ENCODE measurements around the gene BCAR3.
"Not testable (repeated sequence)": the region's sequence is repeated elsewhere in the genome, so short reads cannot be mapped to it uniquely, and the experiment has no call there.

The BCAR3 gene

DNA sequence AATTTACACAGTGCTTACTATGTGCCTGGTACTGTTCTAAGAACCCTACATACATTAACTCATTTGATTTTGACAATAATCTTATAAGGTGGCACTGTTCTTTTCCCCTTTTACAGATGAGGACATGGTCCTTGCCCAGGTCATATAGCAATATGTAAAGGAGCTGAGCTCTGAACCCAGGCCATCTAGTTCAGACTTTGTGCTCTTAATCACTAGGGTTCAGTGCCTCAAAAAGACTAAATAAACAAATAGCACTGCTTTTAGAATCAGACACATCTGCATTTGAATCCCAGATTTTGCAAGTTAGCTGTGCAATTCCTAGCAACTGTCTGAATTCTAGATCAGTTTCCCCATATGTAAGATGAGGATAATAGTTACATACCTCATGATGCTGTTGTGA is 8.7 kb upstream of the BCAR3 start:
- FAIRE-seq (no peak), DNase-seq (ENCODE audit: low spot score) (no peak)

DNA sequence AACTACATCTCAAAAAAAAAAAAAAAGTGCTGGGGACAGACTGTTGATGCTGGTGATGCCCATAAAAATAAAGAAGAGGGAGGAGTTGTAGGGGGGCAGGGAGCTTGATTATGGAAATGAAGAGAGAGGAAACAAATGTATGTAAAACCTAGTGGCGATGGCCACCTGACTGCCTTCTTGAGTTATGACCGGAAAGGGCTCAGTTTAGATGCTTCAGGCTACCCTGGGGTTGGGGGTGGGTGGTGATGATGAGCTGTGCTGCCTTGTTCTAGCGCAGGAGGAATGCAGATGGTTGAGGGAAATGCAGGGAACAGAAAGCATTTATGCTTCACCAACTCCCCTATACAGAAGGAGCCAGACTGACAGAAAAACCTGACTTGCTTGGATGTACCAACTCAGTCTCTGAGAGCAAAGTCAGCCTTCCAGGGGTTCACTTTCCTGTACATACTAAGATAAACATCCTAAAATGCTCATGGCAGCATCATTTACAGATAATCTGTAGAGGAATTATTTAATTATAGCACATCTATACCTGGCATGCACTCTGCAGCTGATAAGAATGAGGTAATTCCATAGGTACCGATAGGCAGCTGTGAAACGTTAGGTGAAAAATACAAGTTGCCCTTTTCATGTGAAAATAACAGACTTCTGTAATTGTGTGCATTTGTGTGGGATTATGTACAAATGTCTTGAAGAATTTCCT is 8.0 kb upstream of the BCAR3 start:
- DNase-seq (ENCODE audit: low spot score): no peak
- FAIRE-seq: no peak

DNA sequence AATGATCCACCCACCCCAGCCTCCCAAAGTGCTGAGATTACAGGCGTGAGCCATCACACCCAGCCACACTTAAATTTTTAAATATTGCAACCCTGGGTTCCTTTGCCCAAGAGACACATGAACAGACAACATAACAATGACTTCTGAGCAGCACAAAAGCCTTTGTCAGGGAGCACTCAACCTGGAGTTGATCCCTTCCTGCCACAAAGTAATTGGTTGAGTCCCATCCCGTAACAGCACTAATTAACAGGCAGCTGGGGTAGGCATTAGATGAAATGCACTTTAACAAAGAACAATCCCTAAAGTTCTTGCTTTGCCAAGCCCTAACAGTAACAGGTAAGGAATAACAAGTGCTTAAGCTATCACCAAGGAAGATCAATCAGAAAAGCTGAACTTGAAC is 5.9 kb upstream of the BCAR3 start:
- FAIRE-seq (no peak), DNase-seq (ENCODE audit: low spot score) (no peak)

DNA sequence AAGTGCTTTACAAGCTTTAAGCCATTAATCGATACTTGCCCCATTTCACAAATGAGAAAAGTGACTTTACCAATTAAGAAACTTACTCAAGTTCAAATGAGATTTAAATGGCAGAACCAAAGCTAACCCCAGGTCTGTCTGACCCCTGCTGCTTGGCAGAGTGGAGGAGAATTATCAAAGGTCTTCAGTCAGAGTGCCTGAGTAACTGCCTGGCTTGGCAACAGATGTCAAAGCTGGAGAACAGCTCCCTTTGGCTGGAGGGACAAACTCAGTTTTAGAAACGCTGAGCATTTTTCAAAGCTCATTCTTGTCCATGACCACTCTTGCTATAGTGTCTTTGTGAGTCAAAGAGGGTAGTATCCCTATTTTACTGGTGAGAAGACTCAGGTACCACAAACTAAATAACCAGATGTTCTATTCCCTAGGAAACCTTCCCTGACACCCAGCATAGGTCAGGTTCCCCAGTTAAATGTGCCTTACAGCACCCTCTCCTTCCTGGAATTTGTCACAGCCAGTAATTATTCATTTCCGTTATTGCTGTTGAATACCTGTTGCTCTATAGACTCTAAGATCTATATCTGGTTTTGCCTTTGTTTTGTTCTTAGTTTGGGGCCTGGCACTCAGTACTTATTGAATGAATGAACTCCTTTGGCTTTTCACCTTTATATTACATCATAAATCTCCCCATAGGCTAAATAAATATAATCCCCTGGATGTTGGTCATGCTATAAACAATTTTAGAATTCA is 5.0 kb upstream of the BCAR3 start:
- DNase-seq (ENCODE audit: low spot score) (no peak), FAIRE-seq (no peak)

- DNase-seq (ENCODE audit: low spot score): no peak
- no peak for FAIRE-seq
These were observed 4.3 kb upstream of the BCAR3 start for GRCh38 chr1:93685918-93686317.

- FAIRE-seq (no peak), DNase-seq (ENCODE audit: low spot score) (no peak)
These were observed 1.6 kb upstream of the BCAR3 start for GRCh38 chr1:93683234-93683633.

- FAIRE-seq (no peak), DNase-seq (ENCODE audit: low spot score) (no peak)
These were observed 364 bp upstream of the BCAR3 start for GRCh38 chr1:93681989-93682412.

GRCh38 chr1:93680420-93681100 is 1.1 kb downstream of the BCAR3 start:
- DNase-seq (ENCODE audit: low spot score) (peak; percentile 76), FAIRE-seq (peak; percentile 68)

DNA sequence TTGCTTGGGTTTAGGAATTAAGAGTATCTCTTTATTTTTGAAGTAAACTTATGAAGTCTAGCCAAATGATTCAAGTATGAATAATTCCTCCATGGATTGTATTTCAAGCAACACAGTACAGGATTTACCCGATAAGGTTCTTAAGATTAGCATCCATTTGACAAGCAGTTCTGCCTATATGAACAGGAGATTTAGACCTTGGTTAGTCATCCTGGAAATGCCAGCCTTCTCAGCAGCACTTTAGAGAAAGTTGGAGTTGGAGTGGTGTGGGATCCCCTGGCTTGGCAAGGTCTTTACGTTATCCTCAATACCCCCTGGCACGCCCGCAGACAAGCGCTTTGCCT is 1.6 kb downstream of the BCAR3 start:
- FAIRE-seq: peak; percentile 51
- DNase-seq (ENCODE audit: low spot score): peak; percentile 68

DNA sequence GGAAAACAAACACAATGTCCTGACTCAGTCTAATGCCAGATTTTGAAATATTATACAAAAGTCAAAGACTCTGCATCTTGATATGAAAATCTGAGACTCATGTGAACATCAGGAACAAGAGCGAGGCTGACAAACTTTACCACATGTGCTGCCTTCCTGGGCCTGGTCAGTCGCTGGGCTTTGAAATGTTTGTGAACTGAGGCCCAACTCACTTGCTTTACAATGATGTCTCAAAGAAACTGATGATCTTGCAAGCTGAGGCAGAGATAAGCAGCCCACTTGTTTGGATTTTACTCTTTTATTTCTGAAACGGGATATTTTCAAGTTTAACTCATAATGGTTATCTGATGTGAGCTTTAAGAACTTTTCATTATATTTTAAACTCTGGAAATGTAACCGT is 2.1 kb downstream of the BCAR3 start:
- no peak for DNase-seq (ENCODE audit: low spot score)
- FAIRE-seq: no peak

DNA sequence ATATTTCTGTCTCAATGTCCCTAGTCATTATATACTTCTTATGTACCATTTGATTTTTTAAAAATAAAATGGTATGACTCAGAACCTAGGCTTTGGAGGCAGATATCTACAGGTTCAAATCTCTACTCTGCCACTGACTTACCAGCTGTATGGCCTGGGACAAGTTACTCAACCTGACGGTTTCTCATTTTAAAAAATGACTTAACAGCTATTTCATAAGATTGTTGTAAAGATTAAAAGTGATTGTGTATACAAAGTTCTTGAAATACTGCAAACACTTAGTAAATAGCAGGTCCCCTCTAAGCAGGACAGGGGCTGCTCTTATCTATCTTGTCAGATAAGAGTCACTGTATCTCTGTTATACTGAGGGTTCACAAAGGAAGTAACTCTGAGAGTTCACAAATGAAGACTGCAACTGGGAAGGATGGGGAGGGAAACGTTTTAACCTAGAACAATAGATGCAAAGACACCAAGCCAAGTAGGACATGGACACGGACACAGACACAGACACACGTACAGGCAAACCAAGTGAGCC is 2.6 kb downstream of the BCAR3 start:
- DNase-seq (ENCODE audit: low spot score): no peak
- no peak for FAIRE-seq

- no peak for DNase-seq (ENCODE audit: low spot score)
- FAIRE-seq: no peak
These were observed 3.1 kb downstream of the BCAR3 start for GRCh38 chr1:93678491-93678890.

DNA sequence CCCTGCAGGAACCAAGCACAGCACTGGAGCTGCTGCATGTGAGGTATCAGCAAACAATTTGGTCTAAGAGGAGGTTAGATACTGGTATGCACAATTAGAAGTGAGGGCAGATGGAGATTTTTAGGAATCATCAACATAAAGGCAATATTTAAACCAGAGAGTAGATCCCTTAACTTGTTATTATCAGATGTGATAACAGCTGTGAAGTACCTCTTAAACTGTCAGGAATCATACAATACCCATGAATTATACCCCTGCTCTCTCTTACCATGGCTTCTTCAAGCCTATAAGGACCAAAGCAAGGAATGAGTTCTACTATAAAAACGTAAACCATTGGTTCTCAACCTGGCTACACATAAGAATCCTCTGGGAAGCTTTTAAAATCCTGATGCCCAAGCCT is 3.9 kb downstream of the BCAR3 start:
- DNase-seq (ENCODE audit: low spot score): no peak
- no peak for FAIRE-seq

GRCh38 chr1:93676427-93676826 is 5.2 kb downstream of the BCAR3 start:
- FAIRE-seq (no peak), DNase-seq (ENCODE audit: low spot score) (no peak)

- DNase-seq (ENCODE audit: low spot score) (no peak), FAIRE-seq (no peak)
These were observed 5.7 kb downstream of the BCAR3 start for GRCh38 chr1:93675931-93676330.

GRCh38 chr1:93675271-93675670 is 6.4 kb downstream of the BCAR3 start:
- FAIRE-seq: no peak
- no peak for DNase-seq (ENCODE audit: low spot score)

DNA sequence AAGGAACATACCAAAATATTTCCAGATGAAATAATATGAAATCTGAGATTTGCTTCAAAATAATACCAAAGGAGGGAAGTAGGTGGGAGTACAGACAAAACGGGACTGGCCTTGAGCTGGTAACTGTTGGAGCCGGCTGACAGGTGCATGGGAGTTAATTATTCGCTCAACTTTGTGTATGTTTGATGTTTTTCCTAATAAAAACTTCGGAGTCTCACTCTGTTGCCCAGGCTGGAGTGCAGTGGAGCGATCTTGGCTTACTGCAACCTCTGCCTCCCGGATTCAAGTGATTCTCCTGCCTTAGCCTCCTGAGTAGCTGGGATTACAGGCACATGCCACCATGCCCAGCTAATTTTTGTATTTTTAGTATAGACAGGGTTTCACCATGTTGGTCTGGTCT is 7.6 kb downstream of the BCAR3 start:
- not testable (repeated sequence) for DNase-seq (ENCODE audit: low spot score); FAIRE-seq

GRCh38 chr1:93673163-93673829 is 8.3 kb downstream of the BCAR3 start:
- FAIRE-seq (no peak), DNase-seq (ENCODE audit: low spot score) (no peak)

- FAIRE-seq (no peak), DNase-seq (ENCODE audit: low spot score) (no peak)
These were observed 9.0 kb downstream of the BCAR3 start for GRCh38 chr1:93672477-93673162.

GRCh38 chr1:93672069-93672468 is 9.6 kb downstream of the BCAR3 start:
- FAIRE-seq (peak; percentile 88), DNase-seq (ENCODE audit: low spot score) (peak; percentile 72)

DNA sequence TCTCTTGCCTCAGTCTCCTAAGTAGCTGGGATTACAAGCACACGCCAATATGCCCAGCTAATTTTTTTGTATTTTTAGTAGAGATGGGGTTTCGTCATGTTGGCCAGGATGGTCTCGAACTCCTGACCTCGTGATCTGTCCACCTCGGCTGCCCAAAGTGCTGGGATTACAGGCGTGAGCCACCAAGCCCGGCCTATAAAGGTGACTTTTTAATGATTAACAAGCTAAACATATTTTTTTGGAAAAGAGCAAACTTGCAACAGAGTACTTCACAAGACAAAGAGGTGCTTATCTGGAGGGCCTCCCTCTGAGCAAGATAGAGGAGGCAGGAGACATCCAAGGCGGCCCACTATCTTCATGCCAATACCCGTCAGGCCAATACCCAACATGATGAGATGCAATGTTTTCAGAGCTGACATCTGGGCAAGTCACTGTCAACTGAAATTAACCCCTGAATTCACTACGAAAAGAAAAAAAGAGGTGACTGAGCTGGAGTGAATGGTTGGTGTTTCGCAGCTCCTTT is 10.5 kb downstream of the BCAR3 start:
- FAIRE-seq: no peak
- no peak for DNase-seq (ENCODE audit: low spot score)
